ENCODE data around the gene LRRTM4.
"Not testable (repeated sequence)": the region's sequence is repeated elsewhere in the genome, so short reads cannot be mapped to it uniquely, and the experiment has no call there.

The LRRTM4 gene

DNA sequence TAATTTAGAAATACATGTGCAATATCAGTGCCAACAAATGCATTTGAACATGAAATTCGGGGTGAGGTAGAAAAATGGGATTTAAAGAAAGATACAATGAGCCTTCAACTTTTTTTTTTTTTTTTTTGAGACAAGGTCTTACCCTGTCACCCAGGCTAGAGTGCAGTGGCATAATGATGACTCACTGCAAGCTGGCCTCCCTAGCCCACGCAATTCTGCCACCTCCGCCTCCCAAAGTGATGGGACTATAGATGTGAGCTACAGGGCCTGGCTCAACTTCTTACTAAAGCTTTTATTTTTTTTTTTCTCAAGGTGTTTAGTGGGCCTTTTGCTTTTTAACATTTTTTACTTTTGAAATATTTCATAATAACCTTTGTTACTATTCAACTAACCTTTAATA is 365.6 kb downstream of the LRRTM4 start:
- no peak for DNase-seq

DNA sequence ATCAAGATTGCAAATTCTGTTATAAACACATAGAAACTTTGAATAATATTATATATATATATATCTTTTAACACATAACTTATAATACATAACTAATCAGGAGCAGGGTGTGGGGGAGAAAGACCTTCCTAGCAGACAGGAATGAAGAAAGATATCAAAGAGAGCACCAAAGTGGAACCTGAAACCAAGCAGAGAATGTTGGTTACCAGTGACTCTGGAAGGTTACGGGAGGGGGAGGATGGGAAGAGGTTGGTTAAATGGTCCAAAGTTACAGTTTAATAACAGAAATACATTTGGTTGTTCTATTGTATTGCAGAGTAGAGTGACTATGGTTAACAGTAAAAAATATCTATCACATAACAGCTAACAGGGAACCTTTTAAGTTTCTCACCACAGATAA is 366.7 kb downstream of the LRRTM4 start:
- DNase-seq = no peak

DNA sequence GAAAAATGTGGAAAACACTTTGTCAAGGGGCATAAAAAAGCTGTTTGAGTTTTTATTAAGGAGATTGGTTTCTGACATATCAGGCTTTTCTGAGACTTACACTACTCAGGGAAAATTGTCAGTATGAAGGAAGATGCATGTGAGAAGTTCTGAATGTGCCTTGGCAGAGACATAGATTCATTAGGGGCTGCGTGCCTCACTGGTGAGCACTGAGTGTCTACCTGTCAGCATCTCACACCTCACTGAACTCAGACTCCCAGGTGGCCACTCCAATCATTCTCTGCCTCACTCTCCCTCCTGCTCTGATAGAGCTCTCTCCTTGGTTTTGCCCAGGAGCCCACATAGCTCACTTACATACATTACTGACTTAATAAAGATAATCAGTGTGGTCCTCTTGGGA is 372.6 kb downstream of the LRRTM4 start:
- DNase-seq = no peak

DNA sequence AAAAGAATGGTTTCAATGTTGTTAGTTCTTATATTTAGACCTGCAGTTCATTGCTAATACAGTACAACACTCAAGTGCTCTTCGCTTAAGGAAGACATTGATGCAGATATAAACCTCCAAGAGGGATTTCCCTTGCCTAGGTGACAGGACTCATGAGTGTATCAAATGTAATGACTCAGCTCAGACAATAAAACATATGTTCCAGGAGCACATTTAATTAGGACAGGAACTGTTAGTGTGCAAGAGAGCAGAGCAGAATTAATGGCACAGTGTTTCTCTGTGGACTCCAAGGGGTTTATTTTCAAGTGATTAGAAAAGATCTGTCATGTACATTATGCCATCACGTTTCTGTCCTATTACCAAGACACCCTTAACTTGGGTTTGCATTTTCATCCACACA is 375.0 kb downstream of the LRRTM4 start:
- no peak for DNase-seq

DNA sequence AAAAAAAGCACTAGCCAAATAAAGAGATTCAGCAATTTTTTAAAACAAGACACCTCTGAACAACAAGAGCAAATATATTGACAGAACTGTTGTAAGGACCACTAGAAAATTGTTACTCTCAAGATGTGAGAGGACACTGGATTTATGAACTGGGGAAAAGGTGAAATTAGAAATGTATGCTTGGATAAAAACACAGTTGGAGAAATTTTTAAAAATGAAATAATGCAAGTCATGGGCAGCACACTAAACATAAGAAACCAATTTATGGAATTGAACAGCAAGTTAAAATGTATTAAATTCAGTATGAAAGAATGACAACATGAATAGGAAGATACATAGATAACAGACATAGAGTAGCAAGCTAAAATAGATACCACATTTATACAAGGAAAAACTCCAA is 377.4 kb downstream of the LRRTM4 start:
- no peak for DNase-seq

DNA sequence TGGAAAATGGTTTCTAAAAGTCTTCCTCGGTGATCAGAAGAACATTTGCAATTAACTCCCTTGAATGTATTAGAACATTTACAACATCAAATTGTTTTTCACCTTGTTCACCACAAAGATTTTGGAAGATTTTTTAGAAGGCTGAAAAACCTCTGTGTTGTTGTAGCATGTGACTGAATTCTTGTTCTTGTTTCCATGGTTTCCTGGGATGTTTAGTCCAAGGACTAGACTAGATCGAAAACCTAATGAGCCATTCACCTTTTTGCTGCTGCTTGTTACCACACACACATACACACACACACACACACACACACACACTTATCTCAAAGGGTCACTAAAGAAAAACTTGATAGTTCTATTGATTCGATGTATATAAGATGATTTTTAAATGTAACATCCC is 380.0 kb downstream of the LRRTM4 start:
- DNase-seq = no peak

DNA sequence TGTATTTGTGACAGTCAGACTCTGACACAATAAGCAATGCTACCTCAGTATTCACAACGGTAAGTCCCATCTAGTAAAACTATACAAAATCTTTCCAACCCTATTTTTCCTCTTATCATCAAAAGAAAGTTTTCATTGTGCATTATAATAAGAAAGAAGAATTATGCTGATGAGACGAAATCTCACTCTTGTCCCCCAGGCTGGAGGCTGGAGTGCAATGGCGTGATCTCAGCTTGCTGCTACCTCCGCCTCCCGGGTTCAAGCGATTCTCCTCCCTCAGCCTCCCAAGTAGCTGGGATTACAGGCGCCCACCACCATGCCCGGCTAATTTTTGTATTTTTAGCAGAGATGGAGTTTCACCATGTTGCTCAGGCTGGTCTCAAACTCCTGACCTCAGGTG is 393.7 kb downstream of the LRRTM4 start:
- not testable (repeated sequence) for DNase-seq

DNA sequence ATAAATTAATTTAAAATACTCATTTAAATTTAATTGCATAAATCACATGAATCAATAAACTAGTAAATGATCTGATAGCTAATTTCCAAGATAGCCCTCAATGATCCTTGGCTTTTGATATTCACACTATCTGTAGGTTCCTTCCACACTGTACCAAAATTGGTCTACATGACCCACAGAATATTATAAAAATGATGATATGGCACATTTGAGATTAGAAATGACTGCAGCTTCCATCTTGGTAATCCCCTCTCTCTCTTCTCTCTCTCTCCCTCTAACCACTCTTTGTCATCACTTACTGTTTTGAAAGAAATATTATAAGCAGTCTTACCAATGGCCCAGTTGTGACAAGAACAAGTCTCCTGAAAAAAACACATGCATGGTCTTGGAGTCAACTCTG is 394.8 kb downstream of the LRRTM4 start:
- no peak for DNase-seq

DNA sequence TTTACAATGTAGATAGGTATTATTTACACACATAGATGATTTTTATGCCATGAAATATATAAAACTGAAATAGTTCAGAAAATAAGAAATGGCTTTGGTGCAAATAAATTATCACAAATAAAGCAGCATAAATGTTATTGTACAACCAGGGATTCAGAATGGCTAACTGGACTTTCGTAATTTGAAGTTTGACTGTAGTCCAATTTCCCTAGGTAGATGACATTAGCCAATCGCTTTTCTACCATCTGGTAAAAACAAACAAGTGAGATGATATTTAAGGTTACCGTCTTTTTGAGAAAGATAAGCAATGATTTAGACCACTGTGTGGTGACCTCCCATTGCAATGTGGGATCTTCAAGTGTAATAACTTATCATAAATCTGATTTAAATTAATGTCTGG is 400.7 kb downstream of the LRRTM4 start:
- DNase-seq = no peak

DNA sequence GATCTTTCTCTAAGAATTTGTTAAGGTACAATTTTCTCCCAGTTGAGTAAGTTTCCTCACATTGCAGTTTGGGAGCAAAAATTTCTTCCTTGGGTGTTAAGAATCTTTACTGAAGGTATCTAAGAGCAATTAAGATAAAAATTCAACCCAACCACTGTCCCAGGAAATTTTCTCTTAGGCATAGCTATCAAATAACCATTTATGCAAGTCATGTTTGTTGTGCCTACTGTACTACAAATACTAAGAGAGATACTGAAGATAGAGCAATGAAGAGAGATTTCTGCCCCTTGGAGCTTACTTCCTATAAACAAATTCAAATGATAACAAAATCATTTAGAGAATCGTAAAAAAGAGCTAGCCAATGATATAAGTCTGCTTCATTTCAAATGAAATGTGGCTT is 402.8 kb downstream of the LRRTM4 start:
- DNase-seq = no peak

DNA sequence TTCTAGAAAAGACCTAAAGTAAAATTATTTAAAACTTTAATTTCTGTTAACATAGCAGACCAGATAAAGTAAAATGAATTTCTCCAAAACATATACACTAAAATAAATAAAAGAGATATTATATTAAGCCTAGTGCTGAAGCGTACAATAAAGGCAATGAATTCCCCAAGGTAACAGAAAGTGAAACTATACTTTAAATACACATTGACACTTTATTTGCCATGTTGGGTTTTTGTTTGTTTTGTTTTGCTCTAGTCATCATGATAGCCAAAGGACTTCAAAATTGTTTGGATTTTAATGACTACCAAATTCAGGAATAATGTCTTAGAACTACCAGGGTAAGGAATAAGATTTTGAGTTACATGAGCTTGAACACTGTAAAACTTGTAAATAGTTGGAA is 413.3 kb downstream of the LRRTM4 start:
- DNase-seq = no peak

DNA sequence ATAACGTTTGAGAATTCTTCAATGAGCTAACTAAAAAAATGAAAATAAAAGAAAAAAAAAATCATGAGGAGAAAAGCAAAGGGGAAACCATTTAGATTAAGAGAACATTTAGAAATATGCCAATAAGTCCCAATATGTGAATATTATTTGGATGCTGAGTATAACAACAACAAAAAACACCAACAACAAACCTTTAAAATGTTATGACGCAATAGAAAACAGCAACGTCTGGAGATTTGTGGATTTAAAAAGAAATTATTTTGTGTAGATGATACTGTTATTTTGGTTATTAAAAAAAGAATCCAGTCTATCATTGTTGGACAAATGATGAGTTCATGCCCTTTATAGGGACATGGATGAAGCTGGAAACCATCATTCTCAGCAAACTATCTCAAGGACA is 417.2 kb downstream of the LRRTM4 start:
- DNase-seq = no peak

DNA sequence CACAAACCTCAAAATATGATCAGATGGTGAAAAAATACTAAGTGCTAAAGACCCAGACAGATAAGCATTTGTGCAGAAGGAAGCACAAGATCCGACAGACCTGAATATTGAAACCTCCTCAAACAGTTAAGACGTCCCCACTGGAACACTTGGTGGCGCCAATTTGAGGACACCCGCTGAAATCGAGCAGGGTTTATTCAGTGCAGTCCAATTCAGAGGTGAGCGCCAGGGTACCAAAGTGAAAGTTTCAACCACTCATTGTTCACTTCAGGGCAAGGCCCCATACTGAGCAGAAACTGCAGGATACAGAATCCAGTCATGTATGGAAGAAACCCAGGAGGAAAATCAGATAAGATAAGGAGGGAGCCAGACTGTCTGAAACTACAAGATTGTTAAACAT is 417.6 kb downstream of the LRRTM4 start:
- DNase-seq = no peak

DNA sequence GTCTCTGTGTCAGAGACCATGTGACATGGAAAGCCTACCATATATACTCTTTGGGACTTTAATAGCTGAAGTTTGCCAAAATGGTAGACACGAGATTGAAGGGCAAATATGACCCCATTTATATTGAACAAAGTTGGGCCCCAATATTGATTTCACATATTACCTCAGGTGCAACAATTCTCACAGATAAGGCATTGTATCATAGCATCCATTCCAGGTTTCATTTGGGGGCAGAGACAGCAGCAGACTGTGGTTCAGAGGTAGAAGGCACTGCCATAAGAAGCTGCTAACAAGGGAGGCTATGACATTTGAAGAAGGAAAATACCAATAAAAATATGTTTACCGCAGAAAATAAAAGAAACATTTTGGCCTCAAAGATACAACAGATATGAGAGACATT is 419.2 kb downstream of the LRRTM4 start:
- DNase-seq = no peak

DNA sequence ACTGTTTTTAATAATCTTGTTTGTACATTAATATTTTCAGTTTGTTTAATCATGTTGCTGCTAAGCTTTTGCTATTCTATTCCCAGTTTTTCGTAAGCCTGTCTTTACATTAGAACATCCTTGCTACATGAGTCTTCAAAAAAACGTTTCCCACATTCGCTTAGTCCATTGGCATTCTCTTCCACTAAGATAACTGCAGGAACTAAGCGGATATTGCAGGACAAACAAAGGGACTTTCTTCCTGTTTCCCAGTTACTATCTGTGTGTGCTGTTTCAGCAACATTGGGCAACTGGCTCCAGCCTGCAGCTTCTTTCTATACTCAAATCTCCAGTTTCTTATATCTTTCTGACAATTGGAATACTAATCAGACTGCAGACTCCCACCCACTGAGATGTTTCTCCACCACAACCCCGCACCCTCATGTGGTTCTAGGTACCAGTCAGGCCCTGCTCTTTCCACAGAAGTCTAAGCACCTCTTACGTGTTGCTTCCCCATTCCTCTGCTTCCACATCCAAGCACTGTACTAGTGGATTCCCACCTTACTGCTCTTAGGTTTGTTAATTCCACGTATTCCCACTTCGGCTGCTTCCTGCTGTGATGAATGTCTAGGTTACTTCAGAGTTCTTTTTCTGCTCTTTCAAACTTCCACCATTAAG is 420.3 kb downstream of the LRRTM4 start:
- DNase-seq = no peak

DNA sequence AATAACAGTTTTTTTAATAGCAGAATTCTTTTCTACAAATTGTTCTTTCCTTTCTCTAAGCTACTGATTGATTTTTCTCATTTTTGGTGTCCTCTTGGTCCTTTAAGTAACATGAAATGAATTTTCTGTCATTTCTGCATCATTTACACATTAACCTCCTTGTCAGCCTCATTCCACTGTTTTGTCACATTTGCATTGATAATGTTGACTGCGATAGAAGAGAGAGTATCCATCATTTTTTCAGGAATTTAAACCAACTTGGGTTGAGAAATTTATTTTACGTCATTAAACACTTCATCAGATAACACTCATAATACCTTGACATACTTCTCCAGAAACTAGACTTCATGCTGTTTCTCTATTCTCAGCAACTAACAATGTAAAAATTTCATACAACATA is 422.2 kb downstream of the LRRTM4 start:
- DNase-seq = no peak

DNA sequence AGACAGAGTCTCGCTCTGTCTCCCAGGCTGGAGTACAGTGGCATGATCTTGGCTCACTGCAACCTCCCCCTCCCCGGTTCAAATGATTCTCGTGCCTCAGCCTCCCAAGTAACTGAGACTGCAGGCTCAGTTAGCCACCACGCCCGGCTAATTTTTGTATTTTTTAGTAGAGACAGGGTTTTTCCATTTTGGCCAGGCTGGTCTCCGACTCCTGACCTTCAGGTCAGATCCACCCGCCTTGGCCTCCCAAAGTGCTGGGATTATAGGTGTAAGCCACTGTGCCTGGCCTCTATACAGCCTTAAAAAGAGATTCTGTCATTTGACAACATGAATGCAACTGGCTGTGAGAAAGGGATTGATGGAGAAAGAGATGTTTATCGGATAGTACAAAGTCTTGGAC is 426.7 kb downstream of the LRRTM4 start:
- DNase-seq = not testable (repeated sequence)

DNA sequence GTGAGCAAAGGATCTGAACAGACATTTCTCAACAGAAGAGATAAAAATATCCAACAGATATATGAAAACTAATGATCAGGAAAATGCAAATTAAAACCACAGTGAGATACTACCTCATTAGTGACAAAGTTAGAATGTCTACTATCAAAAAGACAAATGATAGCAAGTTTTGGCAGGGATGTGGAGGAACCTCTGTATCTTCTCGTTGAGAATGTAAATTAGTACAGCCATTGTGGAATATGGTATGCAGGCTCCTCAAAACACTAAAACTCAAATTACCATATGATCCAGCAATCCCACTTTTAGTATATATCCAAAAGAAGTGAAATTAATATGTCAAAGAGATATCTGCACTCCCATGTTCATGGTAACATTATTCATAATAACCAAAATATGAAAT is 427.1 kb downstream of the LRRTM4 start:
- no peak for DNase-seq

DNA sequence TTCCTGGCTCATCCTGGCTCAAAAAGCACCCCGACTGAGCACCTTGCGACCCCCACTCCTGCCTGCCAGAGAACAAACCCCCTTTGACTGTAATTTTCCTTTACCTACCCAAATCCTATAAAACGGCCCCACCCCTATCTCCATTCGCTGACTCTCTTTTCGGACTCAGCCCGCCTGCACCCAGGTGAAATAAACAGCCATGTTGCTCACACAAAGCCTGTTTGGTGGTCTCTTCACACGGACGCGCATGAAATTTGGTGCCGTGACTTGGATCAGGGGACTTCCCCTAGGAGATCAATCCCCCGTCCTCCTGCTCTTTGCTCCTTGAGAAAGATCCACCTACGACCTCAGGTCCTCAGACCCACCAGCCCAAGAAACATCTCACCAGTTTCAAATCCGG is 433.8 kb downstream of the LRRTM4 start:
- not testable (repeated sequence) for DNase-seq

DNA sequence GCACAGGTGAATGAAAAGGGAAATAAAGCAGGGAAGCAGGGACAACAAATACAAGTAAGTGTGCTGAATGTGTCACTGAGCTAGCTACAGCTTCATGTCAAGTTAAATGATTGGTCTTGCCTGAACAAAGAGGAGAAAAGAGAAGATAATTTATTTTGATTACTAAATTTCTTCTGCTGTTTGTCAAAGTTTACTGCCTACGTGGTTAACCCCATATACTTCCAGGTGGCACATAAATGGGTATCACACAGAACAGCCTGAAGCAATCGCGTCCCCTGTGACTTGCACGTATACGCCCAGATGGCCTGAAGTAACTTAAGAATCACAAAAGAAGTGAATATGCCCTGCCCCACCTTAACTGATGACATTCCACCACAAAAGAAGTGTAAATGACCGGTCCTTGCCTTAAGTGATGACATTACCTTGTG is 434.2 kb downstream of the LRRTM4 start:
- no peak for DNase-seq

DNA sequence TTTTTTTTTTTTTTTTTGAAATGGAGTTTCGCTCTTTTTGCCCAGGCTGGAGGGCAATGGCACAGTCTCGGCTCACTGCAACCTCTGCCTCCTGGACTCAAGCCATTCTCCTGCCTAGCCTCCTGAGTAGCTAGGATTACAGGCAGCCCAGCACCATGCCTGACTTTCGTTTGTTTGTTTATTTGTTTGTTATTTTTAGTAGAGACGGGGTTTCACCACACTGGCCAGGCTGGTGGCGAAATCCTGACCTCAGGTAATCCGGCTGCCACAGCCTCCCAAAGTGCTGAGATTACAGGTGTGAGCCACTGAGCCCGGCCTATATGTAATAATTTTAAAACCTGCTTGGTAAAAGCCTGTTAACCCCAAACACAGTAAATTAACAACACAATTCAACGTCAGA is 435.7 kb downstream of the LRRTM4 start:
- no peak for DNase-seq

DNA sequence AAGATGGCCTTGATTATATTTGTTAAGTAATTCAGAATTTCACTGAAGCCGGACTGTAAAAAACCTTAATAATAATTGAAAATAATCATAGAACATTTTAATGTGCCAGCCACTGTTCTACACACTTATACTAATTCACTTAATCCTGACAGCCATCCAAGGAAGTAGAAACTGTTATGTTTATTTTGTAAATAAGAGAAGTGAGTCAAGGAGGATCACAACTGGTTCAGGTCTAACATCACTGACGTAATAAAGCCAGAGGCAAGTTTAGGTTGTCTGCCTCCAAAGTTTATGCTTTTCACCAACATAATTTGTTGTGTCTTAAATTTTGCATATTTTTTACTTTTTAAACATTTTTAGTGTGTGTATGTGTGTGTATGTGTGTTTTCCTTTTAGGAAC is 436.1 kb downstream of the LRRTM4 start:
- DNase-seq = no peak

DNA sequence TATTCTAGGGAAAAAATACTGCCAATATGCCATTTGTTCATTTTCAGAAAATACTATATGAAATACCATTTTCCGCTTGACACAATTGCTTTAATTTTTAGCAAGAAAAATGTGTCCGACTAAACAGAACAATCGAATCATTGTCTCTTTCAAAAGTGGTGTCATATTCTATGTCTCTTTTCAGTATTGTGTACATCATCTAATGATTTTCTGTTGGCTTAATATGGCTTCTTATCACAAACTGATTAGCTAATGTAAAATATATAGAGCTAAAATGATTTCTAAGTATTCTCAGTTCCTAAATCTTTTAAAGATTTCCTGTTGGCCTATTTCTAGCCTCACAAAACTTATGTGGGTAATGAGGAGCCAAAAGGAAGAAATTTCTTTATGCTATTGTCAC is 436.6 kb downstream of the LRRTM4 start:
- DNase-seq = no peak

DNA sequence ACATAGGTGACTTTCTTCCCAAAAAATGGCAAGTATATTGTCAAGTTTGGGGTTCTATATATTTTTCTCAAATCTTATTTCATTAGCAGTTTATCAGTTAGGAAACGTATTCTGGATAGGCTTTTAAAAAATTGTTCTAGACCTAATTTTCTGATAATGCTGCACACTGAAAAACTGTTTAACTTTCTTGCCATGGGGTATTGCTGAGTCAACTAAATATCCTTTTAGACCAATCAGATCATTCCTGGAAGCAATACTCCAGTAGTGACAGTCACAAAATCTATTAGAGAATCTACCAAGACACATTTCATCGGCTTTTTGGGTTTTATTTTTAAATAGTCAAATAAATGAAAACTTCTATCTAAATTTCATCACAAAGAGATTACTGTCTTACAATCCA is 440.6 kb downstream of the LRRTM4 start:
- no peak for DNase-seq

DNA sequence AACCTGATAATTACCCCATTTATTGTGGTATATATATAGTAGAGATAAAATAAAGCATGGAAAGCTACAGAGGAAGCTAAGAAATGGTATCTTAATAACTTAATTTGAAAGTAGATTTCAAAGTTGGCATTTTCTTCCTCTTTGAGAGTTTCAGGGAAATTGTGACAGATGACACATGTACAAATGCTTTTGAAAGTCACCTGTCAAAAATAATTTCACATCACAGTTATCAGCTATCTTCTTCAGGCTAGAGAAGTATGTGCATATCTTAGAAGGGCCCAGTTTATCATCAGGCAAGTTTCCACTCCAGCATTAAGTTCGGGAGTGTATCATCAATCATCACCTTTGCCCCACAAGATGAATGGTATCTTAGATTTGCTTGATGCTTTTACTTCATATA is 457.9 kb downstream of the LRRTM4 start:
- DNase-seq = no peak

DNA sequence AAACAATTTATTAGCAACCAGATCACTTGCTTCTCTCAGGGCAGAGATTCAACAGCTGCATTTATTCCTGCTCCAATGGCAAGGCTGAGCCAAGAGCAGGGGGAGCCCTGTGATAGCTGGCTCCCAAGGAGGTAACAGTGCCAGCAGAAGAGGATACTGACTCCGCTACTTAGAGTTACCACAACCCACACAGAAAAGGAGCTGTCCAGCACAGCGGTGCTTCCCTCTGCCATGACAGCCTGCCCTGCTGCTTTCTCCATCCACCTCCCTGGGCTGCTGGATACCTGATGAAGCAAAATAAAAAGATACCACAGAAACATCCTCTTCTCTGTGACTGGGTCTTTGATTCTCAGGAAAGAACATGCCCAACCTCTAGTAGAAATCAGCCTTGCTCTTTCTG is 467.2 kb downstream of the LRRTM4 start:
- no peak for DNase-seq
